HL-60 (cell line): ENCODE results near the gene XPNPEP1.

Experiments used
- DNase-seq, 2 experiments: peaks; one replicate each; pipeline ENCODE4 v3.0.0-alpha.2; 2010 to 2020; ENCODE audit warnings: low read depth in 1 of 2, low spot score in 1 of 2
- H3K27ac ChIP-seq: fragments of 250-450 bp; sonication (Bioruptor Pico); replicated peaks from 2 replicates; pipeline ENCODE4 v1.5.1; 2020; ENCODE audit warnings: mild to moderate bottlenecking, moderate library complexity
- H3K27me3 ChIP-seq: fragments of 250-450 bp; sonication (Bioruptor Pico); 2 replicates; pipeline ENCODE4 v1.5.1; 2021; ENCODE audit warnings: mild to moderate bottlenecking, moderate library complexity; ENCODE audit not compliant: insufficient read depth, poor library complexity, severe bottlenecking
- H3K4me3 ChIP-seq: replicated peaks from 2 replicates; pipeline ENCODE4 v1.5.1; 2011; ENCODE audit warnings: mild to moderate bottlenecking, control low read depth, low read length; ENCODE audit not compliant: insufficient read depth
- GABPA ChIP-seq: IDR thresholded peaks from 2 replicates; pipeline ENCODE4 v1.6.1; 2012; ENCODE audit warnings: low read depth
- POLR2AphosphoS5 ChIP-seq: IDR thresholded peaks from 2 replicates; pipeline ENCODE4 v1.6.1; 2012; ENCODE audit warnings: low read depth
- REST ChIP-seq: IDR thresholded peaks from 2 replicates; pipeline ENCODE4 v1.6.1; 2012; ENCODE audit warnings: low read depth; ENCODE audit not compliant: insufficient replicate concordance
- SPI1 ChIP-seq: IDR thresholded peaks from 2 replicates; pipeline ENCODE4 v1.6.1; 2012; ENCODE audit warnings: low read depth, mild to moderate bottlenecking, borderline replicate concordance
- TF ChIP-seq, protein P1 (sequence below): IDR thresholded peaks from one replicate; pipeline ENCODE4 v1.5.1; 2011; ENCODE audit warnings: low read length, control low read depth, inconsistent platforms; ENCODE audit not compliant: insufficient read depth

The XPNPEP1 gene

GRCh38 chr10:109823196-109823595 is 100.1 kb downstream of the XPNPEP1 start:
- TF ChIP-seq REST (no peak), GABPA (no peak), SPI1 (no peak), POLR2AphosphoS5 (no peak)
- TF ChIP-seq, protein P1, sequence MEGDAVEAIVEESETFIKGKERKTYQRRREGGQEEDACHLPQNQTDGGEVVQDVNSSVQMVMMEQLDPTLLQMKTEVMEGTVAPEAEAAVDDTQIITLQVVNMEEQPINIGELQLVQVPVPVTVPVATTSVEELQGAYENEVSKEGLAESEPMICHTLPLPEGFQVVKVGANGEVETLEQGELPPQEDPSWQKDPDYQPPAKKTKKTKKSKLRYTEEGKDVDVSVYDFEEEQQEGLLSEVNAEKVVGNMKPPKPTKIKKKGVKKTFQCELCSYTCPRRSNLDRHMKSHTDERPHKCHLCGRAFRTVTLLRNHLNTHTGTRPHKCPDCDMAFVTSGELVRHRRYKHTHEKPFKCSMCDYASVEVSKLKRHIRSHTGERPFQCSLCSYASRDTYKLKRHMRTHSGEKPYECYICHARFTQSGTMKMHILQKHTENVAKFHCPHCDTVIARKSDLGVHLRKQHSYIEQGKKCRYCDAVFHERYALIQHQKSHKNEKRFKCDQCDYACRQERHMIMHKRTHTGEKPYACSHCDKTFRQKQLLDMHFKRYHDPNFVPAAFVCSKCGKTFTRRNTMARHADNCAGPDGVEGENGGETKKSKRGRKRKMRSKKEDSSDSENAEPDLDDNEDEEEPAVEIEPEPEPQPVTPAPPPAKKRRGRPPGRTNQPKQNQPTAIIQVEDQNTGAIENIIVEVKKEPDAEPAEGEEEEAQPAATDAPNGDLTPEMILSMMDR: no peak
- no peak for DNase-seq

GRCh38 chr10:109821672-109822071 is 101.6 kb downstream of the XPNPEP1 start:
- TF ChIP-seq, protein P1: no peak
- TF ChIP-seq POLR2AphosphoS5 (no peak), GABPA (no peak), REST (no peak), SPI1 (no peak)
- Histone ChIP-seq H3K4me3 (no peak overlapping the region), H3K27me3 (peaks cover 6% of the 10 kb centered on the region), H3K27ac (no peak overlapping the region)
- DNase-seq: no peak

More at GRCh38 chr10:109823196-109823595, 100.1 kb downstream of the XPNPEP1 start:
- H3K27ac ChIP-seq: no peak overlapping the region
- no peak overlapping the region for H3K4me3 ChIP-seq
- H3K27me3 ChIP-seq: peaks cover 6% of the 10 kb centered on the region

DNA sequence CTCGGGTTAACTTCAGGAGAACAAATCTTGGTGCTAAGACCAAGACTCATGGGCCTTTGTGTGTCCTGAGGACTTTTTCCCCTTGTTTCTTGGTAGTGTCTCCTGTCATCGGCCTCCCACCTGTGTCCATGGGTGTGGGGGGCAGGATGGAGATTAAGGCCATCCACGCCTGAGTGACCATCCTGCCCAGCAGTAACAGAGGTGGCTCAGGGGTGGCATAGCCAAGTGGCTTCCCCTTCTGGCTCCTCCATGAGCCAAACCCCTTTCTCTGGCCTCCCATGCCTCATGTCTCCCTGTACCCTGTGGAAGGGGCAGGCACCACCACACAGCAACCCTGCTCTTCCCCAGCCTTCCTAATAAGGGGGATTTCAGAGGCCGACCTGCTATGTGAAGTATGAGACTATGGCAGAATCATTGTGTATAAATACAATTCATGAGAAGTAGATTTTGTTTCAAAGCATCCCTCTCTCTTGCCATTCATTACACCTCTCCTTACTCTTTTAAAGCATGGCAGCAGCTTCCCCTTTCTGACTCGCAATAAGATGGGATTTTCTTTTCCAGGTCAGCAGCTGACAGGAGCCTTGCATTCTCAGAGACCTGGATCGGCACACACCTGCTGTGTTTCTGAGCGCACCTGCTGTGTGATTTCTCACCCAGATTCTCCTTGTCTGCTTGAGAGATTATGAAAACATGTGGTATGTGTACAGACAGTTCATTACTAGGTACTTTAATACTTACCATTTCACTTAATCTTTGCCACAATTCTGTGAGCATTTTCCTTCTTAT is 102.5 kb downstream of the XPNPEP1 start:
- no peak overlapping the region for H3K27ac ChIP-seq
- TF ChIP-seq, protein P1: no peak
- TF ChIP-seq POLR2AphosphoS5 (no peak), REST (no peak), GABPA (no peak), SPI1 (no peak)
- peaks cover 6% of the 10 kb centered on the region for H3K27me3 ChIP-seq
- H3K4me3 ChIP-seq: no peak overlapping the region
- DNase-seq: no peak
